Posterior cingulate gyrus (tissue), 11 donors: ENCODE measurements around the gene PXYLP1.
A peak's percentile ranks its signal among the peaks of the same experiment; 100 is the strongest.
"Not testable (repeated sequence)": the region's sequence is repeated elsewhere in the genome, so short reads cannot be mapped to it uniquely, and the experiment has no call there.

Source experiments
- DNase-seq, 10 donors: peaks; one replicate each; pipeline versions ENCODE4 v3.0.0 to v3.0.0-alpha.2; 2020 to 2021; ENCODE audit warnings: mixed read lengths in 3 of 10
- intact Hi-C: fragments of 100-400 bp; cut with DNase I; formaldehyde crosslinking; loops from one replicate; pipeline ENCODE4 v1.15.1; 2023

Gene PXYLP1

DNA sequence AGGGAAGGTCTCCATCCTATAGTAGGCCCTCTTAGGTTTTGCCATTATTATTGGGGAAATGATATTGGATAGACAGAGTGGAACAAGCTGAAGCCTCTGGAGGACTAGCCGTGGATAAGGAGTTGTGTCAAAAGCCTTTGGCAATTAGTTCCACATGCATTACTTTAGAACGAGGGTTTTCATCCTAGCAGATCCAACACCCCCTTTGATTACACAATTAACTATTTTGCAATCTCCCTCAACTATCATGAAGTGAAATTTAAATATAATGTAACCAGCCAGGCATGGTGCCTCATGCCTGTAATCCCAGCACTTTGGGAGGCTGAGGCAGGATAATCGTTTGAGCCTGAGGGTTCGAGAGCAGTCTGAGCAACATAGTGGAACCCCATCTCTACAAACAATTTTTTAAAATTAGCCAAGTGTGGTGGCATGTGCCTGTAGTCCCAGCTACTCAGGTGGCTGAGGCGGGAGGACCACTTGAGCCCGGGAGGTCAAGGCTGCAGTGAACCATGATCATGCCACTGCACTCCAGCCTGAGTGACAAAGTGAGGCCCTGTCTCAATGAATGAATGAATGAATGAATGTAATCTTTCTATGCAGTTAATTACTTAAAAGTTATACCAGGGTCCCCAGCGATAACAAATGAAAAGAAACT, 56.8 kb downstream of the PXYLP1 start:
- intact Hi-C loops: no loop called here
- DNase-seq: no peak

DNA sequence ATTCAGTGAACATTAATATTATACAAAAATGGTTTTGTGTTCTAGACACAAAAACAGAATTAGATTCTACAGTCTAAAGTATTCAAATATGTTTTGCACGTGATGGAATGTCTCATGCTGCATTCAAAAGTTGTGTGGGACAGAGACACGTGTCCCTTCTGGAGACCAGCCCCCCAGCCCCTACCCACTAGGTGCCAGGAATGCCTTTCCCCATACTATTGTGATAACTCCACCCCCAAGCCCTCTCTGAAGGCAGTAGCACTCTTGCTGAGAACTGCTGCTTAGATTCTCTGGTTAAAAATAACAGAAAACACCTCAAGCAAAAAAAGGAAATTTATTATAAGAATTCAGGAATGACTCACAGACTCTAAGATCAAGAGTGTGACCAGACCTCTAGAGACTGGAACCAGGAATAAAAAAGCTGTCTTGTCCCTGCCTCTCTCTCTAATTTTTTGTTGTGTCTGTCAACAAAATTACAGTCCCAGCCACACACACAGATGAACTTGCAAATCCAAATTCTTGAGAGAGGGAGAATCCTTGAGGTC, 57.7 kb downstream of the PXYLP1 start:
- intact Hi-C loops: no loop called here
- DNase-seq: no peak

DNA sequence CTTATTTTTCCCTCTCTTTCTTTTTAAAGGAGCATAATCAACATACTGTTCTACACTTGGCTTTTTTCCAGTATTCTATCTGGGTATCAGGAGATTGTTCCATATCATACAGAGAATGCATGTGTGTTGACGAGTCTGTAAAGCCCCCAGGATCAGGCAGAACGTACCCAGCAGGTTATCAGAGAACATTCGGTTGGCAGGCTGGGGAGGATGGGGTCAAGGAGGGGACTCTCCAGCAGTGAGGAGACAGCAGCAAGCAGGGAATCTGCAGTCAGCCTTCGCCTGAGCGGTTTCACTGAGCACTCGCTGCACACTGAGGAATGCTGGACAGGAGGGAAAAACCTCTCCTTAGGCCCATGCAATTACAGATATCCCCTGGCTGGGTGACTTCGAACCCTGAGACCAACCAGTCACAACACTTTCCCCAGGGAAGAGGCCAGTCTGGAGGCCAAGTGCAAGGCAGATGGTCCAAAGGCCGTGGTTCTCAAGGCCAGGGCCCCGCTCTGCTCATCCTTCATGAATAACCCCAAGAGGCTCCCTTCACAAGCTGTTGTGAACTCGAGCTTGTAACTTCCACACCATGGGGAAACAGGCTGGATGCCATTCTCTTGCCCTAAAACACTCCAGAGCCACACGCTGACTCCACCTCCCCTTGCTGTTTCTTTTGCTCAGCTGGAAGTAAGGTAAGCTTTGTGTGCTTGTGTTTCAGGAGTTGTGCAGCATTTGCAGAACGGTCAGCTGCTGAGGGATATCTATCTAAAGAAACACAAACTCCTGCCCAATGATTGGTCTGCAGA, 60.1 kb downstream of the PXYLP1 start:
- intact Hi-C loops: no loop called here
- no peak for DNase-seq

DNA sequence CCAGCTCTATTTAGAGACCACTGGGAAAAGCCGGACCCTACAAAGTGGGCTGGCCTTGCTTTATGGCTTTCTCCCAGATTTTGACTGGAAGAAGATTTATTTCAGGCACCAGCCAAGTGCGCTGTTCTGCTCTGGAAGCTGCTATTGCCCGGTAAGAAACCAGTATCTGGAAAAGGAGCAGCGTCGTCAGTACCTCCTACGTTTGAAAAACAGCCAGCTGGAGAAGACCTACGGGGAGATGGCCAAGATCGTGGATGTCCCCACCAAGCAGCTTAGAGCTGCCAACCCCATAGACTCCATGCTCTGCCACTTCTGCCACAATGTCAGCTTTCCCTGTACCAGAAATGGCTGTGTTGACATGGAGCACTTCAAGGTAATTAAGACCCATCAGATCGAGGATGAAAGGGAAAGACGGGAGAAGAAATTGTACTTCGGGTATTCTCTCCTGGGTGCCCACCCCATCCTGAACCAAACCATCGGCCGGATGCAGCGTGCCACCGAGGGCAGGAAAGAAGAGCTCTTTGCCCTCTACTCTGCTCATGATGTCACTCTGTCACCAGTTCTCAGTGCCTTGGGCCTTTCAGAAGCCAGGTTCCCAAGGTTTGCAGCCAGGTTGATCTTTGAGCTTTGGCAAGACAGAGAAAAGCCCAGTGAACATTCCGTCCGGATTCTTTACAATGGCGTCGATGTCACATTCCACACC, 60.9 kb downstream of the PXYLP1 start:
- DNase-seq: no peak
- intact Hi-C loops: no loop called here

GRCh38 chr3:141294301-141294700, 62.7 kb downstream of the PXYLP1 start:
- intact Hi-C loops: no loop called here
- no peak for DNase-seq

GRCh38 chr3:141294848-141295247, 63.2 kb downstream of the PXYLP1 start:
- intact Hi-C loops: no loop called here
- DNase-seq: no peak

DNA sequence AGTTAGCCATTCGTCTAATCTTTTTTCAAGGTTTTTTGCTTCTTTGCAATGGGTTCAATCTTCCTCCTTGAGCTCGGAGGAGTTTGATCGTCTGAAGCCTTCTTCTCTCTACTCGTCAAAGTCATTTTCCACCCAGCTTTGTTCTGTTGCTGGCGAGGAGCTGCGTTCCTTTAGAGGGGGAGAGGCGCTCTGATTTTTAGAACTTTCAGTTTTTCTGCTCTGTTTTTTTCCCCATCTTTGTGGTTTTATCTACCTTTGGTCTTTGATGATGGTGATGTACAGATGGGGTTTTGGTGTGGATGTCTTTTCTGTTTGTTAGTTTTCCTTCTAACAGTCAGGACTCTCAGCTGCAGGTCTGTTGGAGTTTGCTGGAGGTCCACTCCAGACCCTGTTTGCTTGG, 68.8 kb downstream of the PXYLP1 start:
- intact Hi-C loops, DNase-seq: not testable (repeated sequence)

GRCh38 chr3:141302364-141303141, 70.9 kb downstream of the PXYLP1 start:
- peak in 1 of 10 donors; percentile 43 for DNase-seq
- intact Hi-C loops: loop anchor here (1.0 to 2.0 kb wide), 2 partner anchors 150 to 259 kb away; no protein-coding TSS in a partner anchor

- intact Hi-C loops: loop anchor here (1.0 to 2.0 kb wide), 2 partner anchors 149 to 258 kb away; no protein-coding TSS in a partner anchor
- peak in 2 of 10 donors; percentile 15 to 56 for DNase-seq
These were observed 72.0 kb downstream of the PXYLP1 start for GRCh38 chr3:141303481-141304223.

DNA sequence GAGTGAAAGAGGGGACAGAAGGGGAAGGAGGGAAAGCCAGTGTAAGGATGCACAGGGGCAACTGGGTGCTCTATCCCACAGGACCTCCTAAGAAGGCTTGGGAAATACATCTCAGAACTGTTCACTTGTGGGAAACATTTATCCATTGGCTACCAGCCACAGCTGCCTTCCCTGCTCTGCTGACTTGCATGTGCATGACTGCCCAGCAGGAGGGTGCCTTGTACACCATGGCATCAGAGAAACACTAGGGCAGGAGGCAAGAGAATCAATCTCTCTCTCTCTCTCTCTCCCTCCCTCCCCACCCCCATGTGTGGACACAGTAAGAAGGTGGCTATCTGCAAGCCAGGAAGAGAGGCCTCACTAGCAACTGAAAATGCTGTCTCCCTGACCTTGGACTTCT, 73.8 kb downstream of the PXYLP1 start:
- no peak for DNase-seq
- intact Hi-C loops: loop anchor here (5.0 kb wide), 1 partner anchor 73 kb away; the partner anchor contains the start of gene PXYLP1

DNA sequence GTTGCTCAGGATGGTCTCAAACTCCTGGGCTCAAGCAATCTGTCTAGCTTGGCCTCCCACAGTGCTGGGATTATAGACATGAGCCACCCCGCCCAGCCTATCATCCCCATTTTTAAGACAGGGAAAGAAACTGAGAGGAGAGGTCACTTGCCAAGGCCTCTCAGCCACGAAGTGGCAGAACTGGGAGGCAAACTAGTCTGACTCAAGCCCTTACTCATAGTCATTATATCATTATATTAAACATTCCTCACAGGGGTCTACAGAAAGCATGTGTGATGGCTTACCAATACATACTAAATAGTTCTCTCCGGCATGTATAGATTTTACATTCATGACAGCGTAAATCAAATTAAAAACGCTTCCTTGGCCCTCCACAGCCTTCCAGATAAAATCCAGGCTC, 74.7 kb downstream of the PXYLP1 start:
- intact Hi-C loops: loop anchor here (5.0 kb wide), 1 partner anchor 74 kb away; the partner anchor contains the start of gene PXYLP1
- DNase-seq: no peak

- intact Hi-C loops: loop anchor here (5.0 kb wide), 1 partner anchor 75 kb away; the partner anchor contains the start of gene PXYLP1
- no peak for DNase-seq
These were observed 75.3 kb downstream of the PXYLP1 start for GRCh38 chr3:141306922-141307321.

- intact Hi-C loops: loop anchor here (5.0 kb wide), 1 partner anchor 75 kb away; the partner anchor contains the start of gene PXYLP1
These were observed 75.9 kb downstream of the PXYLP1 start for GRCh38 chr3:141307351-141308059.

DNA sequence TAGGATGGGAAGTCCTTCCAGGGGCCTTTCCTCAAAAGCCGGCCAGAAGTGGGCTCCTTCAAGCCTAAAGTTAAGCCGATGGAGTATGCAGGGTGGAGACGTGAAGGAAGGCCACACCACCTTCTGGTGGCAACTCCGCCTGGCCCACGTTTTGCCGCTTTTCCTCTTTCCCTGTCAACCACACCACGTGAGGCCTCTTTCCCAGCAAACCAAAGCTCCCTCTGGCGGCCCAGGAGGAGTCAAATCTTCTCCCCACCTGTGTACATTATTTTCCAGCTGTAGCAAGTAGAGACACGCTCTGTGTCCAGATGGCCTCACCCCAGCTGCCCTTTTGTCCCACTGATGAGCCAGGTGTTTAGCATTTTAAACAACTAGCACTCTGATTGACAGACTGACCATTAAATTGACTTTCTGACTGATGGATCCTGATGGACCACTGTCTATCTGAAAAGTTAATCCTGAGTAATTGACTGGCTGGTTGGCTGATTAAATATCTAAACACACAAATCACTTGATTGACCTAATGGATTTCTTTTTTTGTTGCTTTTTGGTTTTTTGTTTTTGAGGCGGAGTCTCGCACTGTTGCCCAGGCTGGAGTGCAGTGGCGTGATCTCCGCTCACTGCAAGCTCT, 77.1 kb downstream of the PXYLP1 start:
- intact Hi-C loops: loop anchor here (5.0 kb wide), 1 partner anchor 76 kb away; the partner anchor contains the start of gene PXYLP1
- peak in 7 of 10 donors; percentile 32 to 91 (median 63) for DNase-seq

More at GRCh38 chr3:141307351-141308059, 75.9 kb downstream of the PXYLP1 start:
- no peak for DNase-seq

DNA sequence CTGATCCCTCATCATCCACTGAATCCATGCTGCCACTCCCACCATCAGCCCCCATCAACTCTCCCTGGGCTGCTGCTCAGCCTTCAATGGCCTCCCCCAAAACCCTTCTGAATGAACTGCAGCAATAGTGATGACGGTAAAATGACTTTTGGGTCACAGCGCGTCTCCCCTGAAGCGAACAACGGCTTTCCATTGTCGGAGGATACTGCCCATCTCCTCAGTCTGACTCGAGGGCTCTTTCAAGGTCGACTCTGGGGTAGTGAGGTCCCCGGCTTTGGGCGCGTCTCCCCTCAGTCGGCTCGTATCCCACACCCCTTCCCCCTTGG, 79.5 kb downstream of the PXYLP1 start:
- DNase-seq: no peak
- intact Hi-C loops: loop anchor here (2.0 to 5.0 kb wide), 2 partner anchors 51 to 142 kb away; no protein-coding TSS in a partner anchor

DNA sequence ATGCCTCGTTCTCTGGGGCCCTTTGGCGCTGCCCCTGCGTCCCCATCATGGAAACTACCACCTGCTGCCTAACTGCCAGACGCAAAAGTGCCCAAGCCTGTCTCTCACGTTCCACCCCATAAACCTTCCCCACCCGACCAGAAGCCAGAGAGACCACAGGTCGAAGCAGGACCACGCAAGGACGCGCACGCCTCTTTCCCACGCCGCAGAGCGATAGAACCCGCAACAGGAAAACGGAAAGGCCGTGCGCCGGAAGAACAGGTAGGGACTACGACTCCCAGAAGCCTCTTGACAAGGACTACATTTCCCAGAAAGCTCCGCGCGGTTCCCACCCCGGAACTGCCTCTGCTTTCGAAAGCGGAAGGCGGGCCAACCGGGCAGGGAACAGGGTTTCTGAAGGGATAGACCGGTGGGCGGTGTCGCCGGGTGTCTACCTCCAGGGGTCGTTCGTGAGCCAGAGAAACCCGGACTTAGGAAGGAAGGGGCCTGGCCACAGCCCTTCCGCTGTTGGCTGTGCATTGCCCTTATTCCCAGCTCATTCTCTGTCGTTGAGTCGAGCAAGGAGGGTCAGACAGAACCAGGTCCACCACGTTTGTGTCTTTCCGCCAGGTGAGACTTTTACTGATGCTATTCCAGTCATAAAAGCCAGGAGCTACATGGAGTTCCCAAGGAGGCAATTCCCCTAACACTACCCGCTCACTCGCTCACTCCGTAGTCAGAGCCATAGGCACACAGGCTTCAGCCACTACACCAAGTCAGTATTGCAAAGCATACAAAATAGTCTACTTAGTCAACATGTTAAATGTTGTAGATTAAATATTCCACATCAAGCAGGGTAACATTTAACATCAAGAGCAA, 80.1 kb downstream of the PXYLP1 start:
- peak; percentile 97 to 100 (median 99) for DNase-seq
- intact Hi-C loops: loop anchor here (2.0 to 5.0 kb wide), 2 partner anchors 51 to 141 kb away; no protein-coding TSS in a partner anchor
